Measurements from ENCODE around the gene POR. TPM values are rescaled to one million over a fixed set of nuclear protein-coding genes. Genes with fewer than 3 reads are reported as not detected.
"Not testable (repeated sequence)": the region's sequence is repeated elsewhere in the genome, so short reads cannot be mapped to it uniquely, and the experiment has no call there.

The POR gene
- total RNA-seq, 1 donor from 2014 or later = 158 TPM

- no peak for DNase-seq (ENCODE audit: low spot score)
Measured at GRCh38 chr7:75992083-75992755, 77.3 kb downstream of the POR start.

GRCh38 chr7:75993689-75994387 lies 78.9 kb downstream of the POR start:
- no peak for DNase-seq (ENCODE audit: low spot score)

GRCh38 chr7:75994388-75995051 lies 79.6 kb downstream of the POR start, which contains the start of gene TMEM120A:
Gene TMEM120A, minus strand, starts transcription at chr7:75994595. Its CDS starts 25 bp downstream, at chr7:75994570.
- DNase-seq (ENCODE audit: low spot score) = peak; percentile 97

GRCh38 chr7:75995052-75995471 lies 80.1 kb downstream of the POR start:
- DNase-seq (ENCODE audit: low spot score) = no peak

- DNase-seq (ENCODE audit: low spot score) = no peak
Measured at GRCh38 chr7:75995996-75996395, 81.0 kb downstream of the POR start.

GRCh38 chr7:75996476-75996875 lies 81.5 kb downstream of the POR start:
- no peak for DNase-seq (ENCODE audit: low spot score)

GRCh38 chr7:75998038-75998437 lies 83.1 kb downstream of the POR start:
- DNase-seq (ENCODE audit: low spot score) = no peak

- no peak for DNase-seq (ENCODE audit: low spot score)
Measured at GRCh38 chr7:76000566-76000965, 85.6 kb downstream of the POR start.

- DNase-seq (ENCODE audit: low spot score) = no peak
Measured at GRCh38 chr7:76002139-76002538, 87.2 kb downstream of the POR start.

- no peak for DNase-seq (ENCODE audit: low spot score)
Measured at GRCh38 chr7:76002822-76003221, 87.9 kb downstream of the POR start.

GRCh38 chr7:76003351-76003750 lies 88.4 kb downstream of the POR start:
- DNase-seq (ENCODE audit: low spot score) = no peak

GRCh38 chr7:76005004-76005403 lies 90.0 kb downstream of the POR start:
- not testable (repeated sequence) for DNase-seq (ENCODE audit: low spot score)

GRCh38 chr7:76008156-76008687 lies 93.3 kb downstream of the POR start:
- no peak for DNase-seq (ENCODE audit: low spot score)

GRCh38 chr7:76009672-76010600 lies 95.0 kb downstream of the POR start:
- no peak for DNase-seq (ENCODE audit: low spot score)

GRCh38 chr7:76011442-76011861 lies 96.5 kb downstream of the POR start:
- no peak for DNase-seq (ENCODE audit: low spot score)

GRCh38 chr7:76016191-76016947 lies 101.4 kb downstream of the POR start:
- no peak for DNase-seq (ENCODE audit: low spot score)

- DNase-seq (ENCODE audit: low spot score) = not testable (repeated sequence)
Measured at GRCh38 chr7:76018520-76018919, 103.6 kb downstream of the POR start.

GRCh38 chr7:76020031-76020714 lies 105.2 kb downstream of the POR start:
- DNase-seq (ENCODE audit: low spot score) = peak; percentile 68

GRCh38 chr7:76022026-76022780 lies 107.2 kb downstream of the POR start:
- DNase-seq (ENCODE audit: low spot score) = no peak

Data from ureter (tissue), 1 donor.